Duodenal mucosa (tissue), 2 donors: Measurements from ENCODE around the gene ZDHHC24.

Experiments
- H3K27ac ChIP-seq: one replicate; pipeline ENCODE4 v1.7.0; 2013; ENCODE audit warnings: low read depth, low read length
- H3K27me3 ChIP-seq, 2 donors: one replicate each; pipeline ENCODE4 v1.7.0; 2013; ENCODE audit warnings: low read length in 2 of 2, control low read depth in 1 of 2; ENCODE audit not compliant: insufficient read depth in 2 of 2, control insufficient read depth in 1 of 2
- H3K36me3 ChIP-seq, 2 donors: one replicate each; pipeline ENCODE4 v1.7.0; 2013; ENCODE audit warnings: low read length in 2 of 2, control low read depth in 1 of 2; ENCODE audit not compliant: insufficient read depth in 2 of 2, control insufficient read depth in 1 of 2
- H3K4me1 ChIP-seq, 2 donors: one replicate each; pipeline ENCODE4 v1.7.0; 2013; ENCODE audit warnings: low read length in 2 of 2, control low read depth in 1 of 2; ENCODE audit not compliant: insufficient read depth in 2 of 2, control insufficient read depth in 1 of 2
- H3K4me3 ChIP-seq, 2 donors: one replicate each; pipeline ENCODE4 v1.7.0; 2013; ENCODE audit warnings: low read length in 2 of 2, low read depth in 1 of 2
- H3K9ac ChIP-seq, 2 donors: one replicate each; pipeline ENCODE4 v1.7.0; 2013; ENCODE audit warnings: low read length in 2 of 2, low read depth in 1 of 2
- H3K9me3 ChIP-seq, 2 donors: one replicate each; pipeline ENCODE4 v1.7.0; 2013; ENCODE audit warnings: low read length in 2 of 2, control low read depth in 1 of 2; ENCODE audit not compliant: control insufficient read depth in 1 of 2

ZDHHC24 gene

DNA sequence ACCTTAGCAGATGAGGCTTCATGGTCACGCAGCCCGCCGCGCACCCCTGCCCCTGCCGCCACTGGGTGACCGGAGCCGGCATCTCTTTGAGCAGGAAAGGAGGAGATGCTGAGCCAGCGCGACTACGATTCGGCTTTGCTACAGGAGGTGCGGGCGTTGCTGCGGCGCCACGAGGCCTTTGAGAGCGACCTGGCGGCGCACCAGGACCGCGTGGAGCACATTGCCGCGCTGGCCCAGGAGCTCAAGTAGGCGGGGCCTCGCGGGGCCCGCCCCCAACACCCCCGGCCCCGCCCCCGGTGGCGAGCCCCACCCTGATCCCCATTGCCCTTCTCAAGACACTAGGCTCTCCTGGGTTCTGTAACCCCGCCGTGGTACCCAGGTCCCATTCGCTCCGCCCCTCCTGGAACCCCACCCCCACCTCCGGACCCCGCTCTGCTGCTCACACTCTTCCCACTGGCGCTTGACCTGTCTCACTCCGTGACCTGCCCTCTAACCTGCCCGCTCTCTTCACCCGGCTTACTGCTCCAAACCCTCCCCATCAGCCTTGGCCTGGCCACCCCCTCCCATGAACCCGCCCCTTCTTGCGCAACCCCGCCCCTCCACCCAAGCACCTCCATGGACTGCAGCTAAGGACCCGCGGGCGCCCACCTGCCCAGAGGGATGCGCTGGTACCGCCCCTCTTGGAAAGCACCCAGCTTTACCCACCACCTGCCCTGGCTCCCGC lies 13.5 kb upstream of the ZDHHC24 start:
- H3K9me3 ChIP-seq: no peaks in the 10 kb centered on the region
- H3K4me3 ChIP-seq: peak overlapping the region in 1 of 2 donors; percentile 8
- no peaks in the 10 kb centered on the region for H3K36me3 ChIP-seq
- H3K9ac ChIP-seq: no peak overlapping the region
- H3K27ac ChIP-seq: no peak overlapping the region
- peaks cover 3 to 11% of the 10 kb centered on the region in 2 donors for H3K27me3 ChIP-seq
- peaks cover 0 to 4% of the 10 kb centered on the region in 2 donors for H3K4me1 ChIP-seq

GRCh38 chr11:66557733-66558326 lies 12.0 kb upstream of the ZDHHC24 start:
- Histone ChIP-seq H3K4me3 (no peak overlapping the region), H3K9ac (no peak overlapping the region), H3K27ac (no peak overlapping the region), H3K4me1 (peaks cover 0 to 4% of the 10 kb centered on the region in 2 donors), H3K36me3 (no peaks in the 10 kb centered on the region), H3K9me3 (no peaks in the 10 kb centered on the region), H3K27me3 (peaks cover 3 to 11% of the 10 kb centered on the region in 2 donors)

GRCh38 chr11:66556086-66556485 lies 10.2 kb upstream of the ZDHHC24 start:
- no peak overlapping the region for H3K27ac ChIP-seq
- H3K36me3 ChIP-seq: no peaks in the 10 kb centered on the region
- peaks cover 3 to 11% of the 10 kb centered on the region in 2 donors for H3K27me3 ChIP-seq
- no peak overlapping the region for H3K4me3 ChIP-seq
- H3K9me3 ChIP-seq: no peaks in the 10 kb centered on the region
- H3K9ac ChIP-seq: no peak overlapping the region
- peaks cover 0 to 4% of the 10 kb centered on the region in 2 donors for H3K4me1 ChIP-seq

DNA sequence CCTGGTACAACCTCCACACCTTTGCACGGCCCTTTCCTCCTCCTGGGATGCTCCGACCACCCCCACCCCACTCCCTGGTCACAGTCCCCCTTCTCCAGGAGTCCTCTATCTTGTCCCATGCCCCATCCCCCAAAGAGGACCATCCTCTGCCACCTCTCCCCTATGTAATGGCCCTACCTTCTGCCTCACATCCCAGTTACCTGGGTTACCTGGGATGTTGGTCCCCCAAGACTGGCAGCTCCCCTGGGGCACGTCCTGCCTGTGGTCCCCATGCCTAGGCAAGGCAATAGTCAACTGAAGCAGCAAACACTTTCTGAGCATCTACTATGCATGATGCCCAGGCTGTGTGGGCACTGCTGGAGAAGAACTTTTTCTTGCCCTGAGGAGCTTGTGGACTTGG lies 9.6 kb upstream of the ZDHHC24 start:
- Histone ChIP-seq H3K27ac (no peak overlapping the region), H3K36me3 (no peaks in the 10 kb centered on the region), H3K9me3 (no peaks in the 10 kb centered on the region), H3K4me1 (peaks cover 0 to 4% of the 10 kb centered on the region in 2 donors), H3K4me3 (no peak overlapping the region), H3K9ac (no peak overlapping the region), H3K27me3 (peaks cover 3 to 11% of the 10 kb centered on the region in 2 donors)

- no peaks in the 10 kb centered on the region for H3K36me3 ChIP-seq
These were observed 8.8 kb upstream of the ZDHHC24 start for GRCh38 chr11:66554602-66555001.

GRCh38 chr11:66550887-66551286 lies 5.0 kb upstream of the ZDHHC24 start:
- no peaks in the 10 kb centered on the region for H3K4me1 ChIP-seq
- no peak overlapping the region for H3K9ac ChIP-seq
- H3K27me3 ChIP-seq: no peaks in the 10 kb centered on the region
- H3K36me3 ChIP-seq: no peaks in the 10 kb centered on the region
- H3K27ac ChIP-seq: no peak overlapping the region
- no peaks in the 10 kb centered on the region for H3K9me3 ChIP-seq
- H3K4me3 ChIP-seq: no peak overlapping the region

More at GRCh38 chr11:66554602-66555001, 8.8 kb upstream of the ZDHHC24 start:
- Histone ChIP-seq H3K9ac (no peak overlapping the region), H3K27ac (no peak overlapping the region), H3K4me3 (no peak overlapping the region), H3K27me3 (peaks cover 3 to 11% of the 10 kb centered on the region in 2 donors), H3K9me3 (no peaks in the 10 kb centered on the region), H3K4me1 (peaks cover 0 to 4% of the 10 kb centered on the region in 2 donors)

DNA sequence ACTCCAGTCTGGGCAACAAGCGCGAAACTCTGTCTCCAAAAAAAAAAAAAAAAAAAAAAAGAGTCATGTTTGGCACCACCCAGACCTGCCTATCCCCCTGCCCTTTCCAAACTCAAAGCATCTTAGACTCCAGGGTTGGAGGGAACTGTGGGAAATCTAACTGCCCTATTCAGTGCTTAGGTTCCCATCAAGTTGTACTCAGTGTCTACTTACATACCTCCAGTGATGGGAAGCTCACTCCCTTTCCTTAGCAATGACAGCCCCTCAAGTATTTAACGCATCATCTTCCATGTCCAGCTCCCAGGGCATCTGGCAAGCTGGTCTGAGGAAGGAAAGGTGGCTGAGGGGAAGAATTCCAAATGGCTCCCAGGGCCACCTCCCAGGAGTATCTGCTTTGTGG lies 3.8 kb upstream of the ZDHHC24 start:
- H3K9me3 ChIP-seq: no peaks in the 10 kb centered on the region
- H3K9ac ChIP-seq: no peak overlapping the region
- no peaks in the 10 kb centered on the region for H3K27me3 ChIP-seq
- H3K4me1 ChIP-seq: peaks cover 0 to 8% of the 10 kb centered on the region in 2 donors
- no peak overlapping the region for H3K4me3 ChIP-seq
- H3K36me3 ChIP-seq: no peaks in the 10 kb centered on the region
- no peak overlapping the region for H3K27ac ChIP-seq

- H3K36me3 ChIP-seq: no peaks in the 10 kb centered on the region
- no peak overlapping the region for H3K27ac ChIP-seq
- peaks cover 0 to 13% of the 10 kb centered on the region in 2 donors for H3K4me1 ChIP-seq
- no peak overlapping the region for H3K4me3 ChIP-seq
- H3K27me3 ChIP-seq: no peaks in the 10 kb centered on the region
- no peaks in the 10 kb centered on the region for H3K9me3 ChIP-seq
- H3K9ac ChIP-seq: no peak overlapping the region
These were observed 3.2 kb upstream of the ZDHHC24 start for GRCh38 chr11:66548774-66549630.

GRCh38 chr11:66548041-66548440 lies 2.2 kb upstream of the ZDHHC24 start:
- Histone ChIP-seq H3K27ac (no peak overlapping the region), H3K27me3 (no peaks in the 10 kb centered on the region), H3K4me3 (no peak overlapping the region), H3K36me3 (no peaks in the 10 kb centered on the region), H3K9me3 (no peaks in the 10 kb centered on the region), H3K4me1 (peaks cover 0 to 16% of the 10 kb centered on the region in 2 donors), H3K9ac (no peak overlapping the region)

- H3K36me3 ChIP-seq: peaks cover 0 to under 1% of the 10 kb centered on the region in 2 donors
- H3K4me1 ChIP-seq: peaks cover 0 to 16% of the 10 kb centered on the region in 2 donors
- H3K27ac ChIP-seq: no peak overlapping the region
- H3K9ac ChIP-seq: no peak overlapping the region
- no peak overlapping the region for H3K4me3 ChIP-seq
- no peaks in the 10 kb centered on the region for H3K9me3 ChIP-seq
- H3K27me3 ChIP-seq: no peaks in the 10 kb centered on the region
These were observed 1.8 kb upstream of the ZDHHC24 start for GRCh38 chr11:66547662-66548009.
